22Rv1 (cell line): ENCODE results near the gene DMD.

ENCODE experiments used
- CTCF ChIP-seq: fragments of 450-650 bp; IDR thresholded peaks from 2 replicates; pipeline ENCODE4 v1.5.1; 2017; ENCODE audit warnings: mild to moderate bottlenecking
- ZFX ChIP-seq: fragments of 450-650 bp; IDR thresholded peaks from 2 replicates; pipeline ENCODE4 v1.6.1; 2017; ENCODE audit warnings: antibody characterized with exemption, borderline replicate concordance

- TF ChIP-seq CTCF (no peak), ZFX (no peak)
These were observed 2011.6 kb downstream of the DMD start for GRCh38 chrX:31199840-31200114.
